Measurements from ENCODE around the gene IL17RC.
"Not testable (repeated sequence)": the region's sequence is repeated elsewhere in the genome, so short reads cannot be mapped to it uniquely, and the experiment has no call there.

Gene IL17RC

GRCh38 chr3:9890249-9891071, 26.4 kb upstream of the IL17RC start, which contains the start of gene JAGN1:
Gene JAGN1 (plus strand): TSS chr3:9890610. CDS start chr3:9890723, 113 bp downstream.
- H3K4me3 ChIP-seq (ENCODE audit: low read length), result peak within 1 kb of the TSS; percentile 91
- peak; percentile 84 for DNase-seq (ENCODE audit: low read depth, low spot score)

- DNase-seq (ENCODE audit: low read depth, low spot score), result no peak
- peak overlapping the region; percentile 91 for H3K4me3 ChIP-seq (ENCODE audit: low read length)
These were observed 25.8 kb upstream of the IL17RC start for GRCh38 chr3:9891072-9891622.

GRCh38 chr3:9893739-9894138, 23.2 kb upstream of the IL17RC start:
- H3K4me3 ChIP-seq (ENCODE audit: low read length), result no peak overlapping the region
- DNase-seq (ENCODE audit: low read depth, low spot score), result no peak

GRCh38 chr3:9895715-9896114, 21.2 kb upstream of the IL17RC start:
- DNase-seq (ENCODE audit: low read depth, low spot score); H3K4me3 ChIP-seq (ENCODE audit: low read length): not testable (repeated sequence)

- DNase-seq (ENCODE audit: low read depth, low spot score); H3K4me3 ChIP-seq (ENCODE audit: low read length): not testable (repeated sequence)
These were observed 20.0 kb upstream of the IL17RC start for GRCh38 chr3:9896755-9897407.

GRCh38 chr3:9897408-9898372, 19.2 kb upstream of the IL17RC start:
- no peak for DNase-seq (ENCODE audit: low read depth, low spot score)
- H3K4me3 ChIP-seq (ENCODE audit: low read length), result no peak overlapping the region

GRCh38 chr3:9898467-9899241, 18.2 kb upstream of the IL17RC start:
- no peak for DNase-seq (ENCODE audit: low read depth, low spot score)
- no peak overlapping the region for H3K4me3 ChIP-seq (ENCODE audit: low read length)

- DNase-seq (ENCODE audit: low read depth, low spot score), result no peak
- no peak overlapping the region for H3K4me3 ChIP-seq (ENCODE audit: low read length)
These were observed 17.6 kb upstream of the IL17RC start for GRCh38 chr3:9899289-9899791.

GRCh38 chr3:9900965-9901415, 15.9 kb upstream of the IL17RC start:
- not testable (repeated sequence) for H3K4me3 ChIP-seq (ENCODE audit: low read length); DNase-seq (ENCODE audit: low read depth, low spot score)

- H3K4me3 ChIP-seq (ENCODE audit: low read length), result peak overlapping the region; percentile 8
- DNase-seq (ENCODE audit: low read depth, low spot score), result peak; percentile 82
These were observed 14.9 kb upstream of the IL17RC start for GRCh38 chr3:9901967-9902366.

GRCh38 chr3:9902372-9903237, 14.3 kb upstream of the IL17RC start, which contains the start of gene IL17RE:
Gene IL17RE (plus strand): TSS chr3:9902848. CDS start chr3:9902933, 85 bp downstream.
- DNase-seq (ENCODE audit: low read depth, low spot score), result peak; percentile 45
- H3K4me3 ChIP-seq (ENCODE audit: low read length), result peak within 1 kb of the TSS; percentile 8

GRCh38 chr3:9903238-9903624, 13.7 kb upstream of the IL17RC start:
- no peak for DNase-seq (ENCODE audit: low read depth, low spot score)
- no peak overlapping the region for H3K4me3 ChIP-seq (ENCODE audit: low read length)

GRCh38 chr3:9903904-9904303, 13.0 kb upstream of the IL17RC start:
- no peak overlapping the region for H3K4me3 ChIP-seq (ENCODE audit: low read length)
- DNase-seq (ENCODE audit: low read depth, low spot score), result no peak

- no peak for DNase-seq (ENCODE audit: low read depth, low spot score)
- H3K4me3 ChIP-seq (ENCODE audit: low read length), result no peak overlapping the region
These were observed 10.4 kb upstream of the IL17RC start for GRCh38 chr3:9906480-9906879.

GRCh38 chr3:9908286-9908685, 8.6 kb upstream of the IL17RC start:
- no peak overlapping the region for H3K4me3 ChIP-seq (ENCODE audit: low read length)

GRCh38 chr3:9909221-9910013, 7.5 kb upstream of the IL17RC start:
- no peak for DNase-seq (ENCODE audit: low read depth, low spot score)

More at GRCh38 chr3:9908286-9908685, 8.6 kb upstream of the IL17RC start:
- no peak for DNase-seq (ENCODE audit: low read depth, low spot score)

More at GRCh38 chr3:9909221-9910013, 7.5 kb upstream of the IL17RC start:
- H3K4me3 ChIP-seq (ENCODE audit: low read length), result no peak overlapping the region
